IMR-90 (cell line): ENCODE results near the gene FUT4. TPM values are rescaled to one million over a fixed set of nuclear protein-coding genes. Genes with fewer than 3 reads are reported as not detected.

ENCODE experiments used
- CEBPB ChIP-seq: IDR thresholded peaks from 2 replicates; pipeline ENCODE4 v1.6.1; 2012; ENCODE audit warnings: low read depth, low read length, improper control_type of control experiment
- MAZ ChIP-seq: IDR thresholded peaks from 2 replicates; pipeline ENCODE4 v1.6.1; 2012; ENCODE audit warnings: low read depth, mild to moderate bottlenecking, low read length, improper control_type of control experiment, moderate library complexity, borderline replicate concordance
- NFE2L2 ChIP-seq: fragments of 150-350 bp; IDR thresholded peaks from 2 replicates; pipeline ENCODE4 v1.6.1; 2016; ENCODE audit warnings: low read depth, mild to moderate bottlenecking, low read length
- RCOR1 ChIP-seq: IDR thresholded peaks from 2 replicates; pipeline ENCODE4 v1.6.1; 2012; ENCODE audit warnings: mild to moderate bottlenecking, low read length, improper control_type of control experiment; ENCODE audit not compliant: insufficient replicate concordance
- RFX5 ChIP-seq: IDR thresholded peaks from 2 replicates; pipeline ENCODE4 v1.8.0; 2012; ENCODE audit warnings: low read depth, mild to moderate bottlenecking, low read length, moderate library complexity
- polyA plus RNA-seq, 3 experiments: library from polyadenylated mRNA; depleted of rRNA; stranded (reverse); fragments of >200 nt; gene quantifications; 2 replicates each; pipeline ENCODE4 v1.2.3, GENCODE V29; 2012; ENCODE audit warnings: low replicate concordance in 1 of 3
- total RNA-seq: library from RNA; depleted of rRNA; stranded (reverse); fragments of >200 nt; gene quantifications from 2 replicates; pipeline ENCODE4 v1.2.3, GENCODE V29; 2012
- TF ChIP-seq, protein P1 (sequence below): fragments of 150-350 bp; IDR thresholded peaks from 2 replicates; pipeline ENCODE4 v1.6.1; 2017; ENCODE audit warnings: mild to moderate bottlenecking, antibody characterized with exemption, low read length, low read depth

FUT4 gene
- total and polyA plus RNA-seq, 2 of the 4 experiments (the other 2 are of a cell fraction): 2.2 to 2.4 TPM

DNA sequence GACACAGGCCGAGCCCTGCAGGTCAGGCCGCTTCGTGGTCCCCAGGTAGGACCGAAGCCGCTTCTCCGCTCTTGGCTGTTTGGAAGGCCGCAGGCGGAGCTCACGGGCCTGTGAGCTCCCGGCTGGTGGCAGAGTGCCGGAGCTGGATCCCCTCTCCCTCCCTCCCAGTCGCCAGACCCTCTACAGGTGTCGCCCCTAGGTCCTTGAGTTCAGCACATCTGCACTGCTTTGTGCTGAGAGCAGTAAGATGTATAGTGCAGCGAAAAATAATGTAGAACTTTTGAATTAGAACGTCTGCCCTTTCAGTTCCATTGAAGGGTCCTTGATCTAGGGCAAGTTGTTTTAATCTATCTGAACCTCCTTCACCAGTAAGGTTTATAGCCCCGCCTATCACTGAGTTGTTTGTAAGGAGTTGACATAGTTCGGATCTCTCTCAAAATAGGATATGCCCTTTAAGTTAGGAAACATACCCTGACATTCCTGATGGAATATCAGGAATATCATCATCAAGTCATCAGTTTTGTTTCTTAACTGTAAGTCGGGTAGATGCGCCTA, 49.5 kb upstream of the FUT4 start (continued):
- no peak for TF ChIP-seq RCOR1
- TF ChIP-seq, protein P1, sequence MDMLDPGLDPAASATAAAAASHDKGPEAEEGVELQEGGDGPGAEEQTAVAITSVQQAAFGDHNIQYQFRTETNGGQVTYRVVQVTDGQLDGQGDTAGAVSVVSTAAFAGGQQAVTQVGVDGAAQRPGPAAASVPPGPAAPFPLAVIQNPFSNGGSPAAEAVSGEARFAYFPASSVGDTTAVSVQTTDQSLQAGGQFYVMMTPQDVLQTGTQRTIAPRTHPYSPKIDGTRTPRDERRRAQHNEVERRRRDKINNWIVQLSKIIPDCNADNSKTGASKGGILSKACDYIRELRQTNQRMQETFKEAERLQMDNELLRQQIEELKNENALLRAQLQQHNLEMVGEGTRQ: no peak
- TF ChIP-seq MAZ: no peak
- no peak for TF ChIP-seq RFX5
- TF ChIP-seq CEBPB: no peak
- TF ChIP-seq NFE2L2: no peak
